ENCODE results near the gene CALML5.

The CALML5 gene

GRCh38 chr10:5460468-5461202, 38.7 kb downstream of the CALML5 start:
- no peak for FAIRE-seq

DNA sequence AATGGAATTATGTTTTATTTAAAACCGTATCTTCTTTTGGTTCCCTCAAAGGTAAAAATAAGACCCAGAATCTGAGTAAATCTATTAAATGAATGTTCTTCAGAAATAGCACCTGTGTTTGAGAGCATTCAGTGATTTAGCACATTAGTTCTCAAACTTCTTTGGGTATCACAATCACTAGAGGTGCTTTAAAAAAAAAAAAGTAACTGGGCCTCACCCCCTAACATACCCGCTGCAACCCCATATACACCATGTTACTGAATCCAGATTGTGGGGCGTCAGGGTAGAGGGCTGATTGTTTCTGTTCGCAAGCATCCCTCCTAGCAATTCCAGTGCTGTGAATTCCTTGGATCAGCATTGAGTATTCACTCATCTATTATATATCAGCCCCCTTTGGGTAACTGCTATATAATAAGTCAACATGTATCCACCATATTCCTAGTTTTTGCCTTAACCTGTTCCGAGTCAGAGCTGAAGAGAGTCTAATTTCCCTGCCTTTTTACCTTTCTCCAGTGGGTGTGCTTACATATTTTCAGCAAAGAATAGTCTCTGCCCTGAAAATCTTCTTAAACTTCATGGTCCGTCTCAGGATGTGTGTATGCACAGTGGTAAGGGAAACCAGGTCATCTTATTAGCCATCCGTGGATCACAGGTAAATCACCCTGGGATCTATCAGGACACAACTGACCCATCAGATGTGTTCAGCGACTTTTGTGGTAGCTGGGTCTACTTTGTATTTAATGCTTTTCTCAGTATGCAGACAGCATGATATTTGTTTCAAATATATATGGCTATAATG, 40.2 kb downstream of the CALML5 start:
- FAIRE-seq, result no peak

- FAIRE-seq, result no peak
Measured at GRCh38 chr10:5458425-5458824, 40.9 kb downstream of the CALML5 start.

DNA sequence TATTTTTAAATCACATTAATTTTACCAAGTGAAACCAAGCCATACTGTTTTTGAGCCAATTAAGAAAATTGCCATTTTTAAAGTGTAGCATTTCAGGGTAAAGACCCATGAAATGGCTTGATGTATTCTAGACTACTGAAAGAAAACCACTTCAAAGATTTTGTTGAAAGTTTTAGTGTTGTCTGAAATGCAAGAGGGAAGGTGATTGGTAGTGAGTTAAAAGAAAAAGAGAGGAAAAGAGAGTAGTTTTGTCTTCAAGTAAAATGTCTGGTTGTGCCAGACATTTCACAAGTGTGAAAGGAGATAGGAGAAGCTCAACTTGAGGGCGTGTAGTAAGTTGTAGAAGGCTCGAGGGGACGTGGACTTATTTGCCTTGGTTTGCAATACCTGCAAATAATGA, 41.6 kb downstream of the CALML5 start:
- FAIRE-seq, result no peak

DNA sequence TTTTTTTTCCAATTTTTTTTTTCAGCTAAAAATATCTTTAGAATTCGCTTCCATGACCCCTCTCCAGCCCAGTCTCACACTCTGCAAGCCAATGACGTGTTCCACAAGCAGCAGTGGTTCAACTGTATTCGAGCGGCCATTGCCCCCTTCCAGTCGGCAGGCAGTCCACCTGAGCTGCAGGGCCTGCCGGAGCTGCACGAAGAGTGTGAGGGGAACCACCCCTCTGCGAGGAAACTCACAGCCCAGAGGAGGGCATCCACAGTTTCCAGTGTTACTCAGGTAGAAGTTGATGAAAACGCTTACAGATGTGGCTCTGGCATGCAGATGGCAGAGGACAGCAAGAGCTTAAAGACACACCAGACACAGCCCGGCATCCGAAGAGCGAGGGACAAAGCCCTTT, 42.8 kb downstream of the CALML5 start:
- no peak for FAIRE-seq

- FAIRE-seq, result no peak
Measured at GRCh38 chr10:5453749-5454489, 45.5 kb downstream of the CALML5 start.

GRCh38 chr10:5450605-5451384, 48.6 kb downstream of the CALML5 start:
- FAIRE-seq, result peak; percentile 9

DNA sequence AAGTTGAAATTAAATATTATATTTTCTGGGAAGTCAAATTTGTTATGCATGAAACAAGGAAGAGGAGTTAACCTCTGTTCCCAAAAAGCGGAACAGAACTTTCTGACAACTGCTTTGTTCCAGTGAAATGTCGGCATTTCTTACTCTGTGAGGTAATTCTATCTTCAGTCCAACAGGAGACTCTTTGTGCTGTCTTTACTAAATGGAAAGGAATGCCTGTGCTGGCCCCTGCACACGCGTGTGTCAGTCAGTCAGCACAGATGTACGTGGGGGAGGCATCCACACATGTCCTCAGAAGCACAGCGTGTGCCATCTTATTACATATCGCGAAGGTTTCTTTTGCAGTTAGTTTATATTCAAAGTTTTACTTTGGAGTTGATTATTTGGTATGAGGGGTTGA, 49.5 kb downstream of the CALML5 start:
- no peak for FAIRE-seq

- no peak for FAIRE-seq
Measured at GRCh38 chr10:5449227-5449626, 50.1 kb downstream of the CALML5 start.
